Stimulated activated CD4-positive, alpha-beta T cell treated with anti-CD3 and anti-CD28 coated beads, Interleukin-2, amount 100 ng/mL, for 4 hours (primary cell): ENCODE data around the gene CNOT11.
"Not testable (repeated sequence)": the region's sequence is repeated elsewhere in the genome, so short reads cannot be mapped to it uniquely, and the experiment has no call there.

Experiments
- DNase-seq: peaks from one replicate; pipeline ENCODE4 v3.0.0-alpha.2; 2020; ENCODE audit warnings: low read depth

Gene CNOT11

DNA sequence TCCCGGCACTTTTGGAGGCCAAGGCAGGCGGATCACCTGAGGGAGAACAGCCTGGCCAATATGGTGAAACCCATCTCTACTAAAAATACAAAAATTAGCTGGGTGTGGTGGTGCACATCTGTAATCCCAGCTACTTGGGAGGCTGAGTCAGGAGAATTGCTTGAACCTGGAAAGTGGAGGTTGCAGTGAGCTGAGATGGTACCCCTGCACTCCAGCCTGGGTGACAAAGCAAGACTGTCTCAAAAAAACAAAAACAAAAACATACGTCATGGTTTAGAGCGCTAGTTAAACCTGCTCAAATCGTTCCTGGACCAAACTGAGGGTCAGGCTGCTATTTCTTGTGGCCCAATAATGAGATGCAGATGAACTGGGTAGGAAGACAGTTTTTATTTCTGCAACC lies 7.2 kb upstream of the CNOT11 start:
- not testable (repeated sequence) for DNase-seq

DNA sequence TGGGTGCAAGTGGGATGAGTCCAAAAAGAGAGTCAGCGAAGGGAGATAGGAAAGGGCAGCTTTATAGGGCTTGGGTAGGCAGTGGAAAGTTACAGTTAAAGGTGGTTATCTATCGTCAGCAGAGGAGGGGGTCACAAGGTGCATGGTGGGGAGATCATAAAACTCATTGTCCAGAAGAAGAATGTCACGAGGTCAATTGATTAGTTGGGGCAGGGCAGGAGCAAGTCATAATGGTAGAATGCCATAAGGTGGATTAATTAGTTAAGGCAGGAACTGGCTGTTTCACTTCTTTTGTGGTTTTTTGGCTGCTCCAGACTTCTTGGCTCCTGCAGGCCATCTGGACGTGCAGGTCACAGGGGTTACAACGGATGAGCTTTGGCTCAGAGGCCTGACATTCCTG lies 3.9 kb upstream of the CNOT11 start:
- DNase-seq, result not testable (repeated sequence)

DNA sequence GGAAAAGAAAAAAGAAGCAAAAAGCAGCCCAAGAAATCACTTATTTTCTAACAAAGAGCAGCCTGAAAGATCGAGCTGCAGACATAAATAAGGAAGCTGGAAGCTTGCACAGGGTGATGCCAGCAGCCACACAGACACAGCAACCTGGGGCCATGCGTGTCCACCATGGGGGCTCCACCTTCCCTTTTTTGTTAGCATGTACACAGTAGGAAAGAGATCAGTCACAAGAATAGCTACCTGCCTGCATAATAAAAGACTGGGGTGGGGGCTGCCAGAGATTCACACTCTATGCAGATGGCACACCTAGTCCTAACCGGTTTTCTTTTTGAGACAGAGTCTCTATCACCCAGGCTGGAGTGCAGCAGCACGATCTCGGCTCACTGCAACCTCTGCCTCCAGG lies 2.9 kb upstream of the CNOT11 start:
- DNase-seq, result no peak

DNA sequence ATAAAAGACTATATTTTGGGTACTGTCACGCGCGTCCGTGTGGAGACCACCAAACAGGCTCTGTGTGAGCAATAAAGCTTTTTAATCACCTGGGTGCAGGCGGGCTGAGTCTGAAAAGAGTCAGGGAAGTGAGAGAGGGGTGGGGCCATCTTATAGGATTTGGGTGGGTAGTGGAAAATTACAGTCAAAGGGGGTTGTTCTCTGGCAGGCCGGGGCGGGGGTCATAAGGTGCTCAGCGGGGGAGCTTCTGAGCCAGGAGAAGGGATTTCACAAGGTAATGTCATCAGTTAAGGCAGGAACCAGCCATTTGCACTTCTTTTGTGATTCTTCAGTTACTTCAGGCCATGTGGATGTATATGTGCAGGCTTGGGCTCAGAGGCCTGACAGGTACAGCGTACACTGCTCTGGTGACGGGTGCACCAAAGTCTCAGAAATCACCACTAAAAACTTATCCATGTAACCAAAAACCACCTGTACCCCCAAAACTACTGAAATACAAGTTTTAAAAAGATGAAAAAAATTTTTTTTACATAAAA lies 1.4 kb upstream of the CNOT11 start:
- not testable (repeated sequence) for DNase-seq

DNA sequence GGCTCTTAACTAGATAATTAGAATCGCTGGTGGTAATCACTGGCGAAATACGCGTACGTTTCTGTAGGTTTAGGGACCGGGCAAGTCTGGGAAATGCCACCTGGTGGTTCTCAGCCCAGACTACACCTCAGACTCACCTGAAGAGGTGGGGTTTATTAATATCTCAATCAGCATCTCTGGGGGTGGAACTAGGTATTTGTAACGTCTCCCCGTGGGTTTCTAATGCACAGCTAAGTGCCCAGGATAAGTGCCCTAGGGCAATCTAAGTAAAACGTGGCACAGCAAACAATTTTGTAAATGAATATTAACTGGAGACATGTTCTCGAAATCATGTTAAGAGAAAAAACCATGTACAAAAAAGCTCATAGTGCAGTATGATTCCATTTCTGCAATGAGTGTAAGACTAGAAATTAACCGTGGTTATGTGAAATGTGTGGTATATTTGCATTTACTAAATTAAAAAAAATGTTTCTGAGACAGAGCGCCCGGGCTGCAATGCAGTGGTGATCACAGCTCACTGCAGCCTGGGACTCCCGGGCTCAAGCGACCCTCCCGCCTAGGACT lies 760 bp upstream of the CNOT11 start:
- DNase-seq, result no peak

DNA sequence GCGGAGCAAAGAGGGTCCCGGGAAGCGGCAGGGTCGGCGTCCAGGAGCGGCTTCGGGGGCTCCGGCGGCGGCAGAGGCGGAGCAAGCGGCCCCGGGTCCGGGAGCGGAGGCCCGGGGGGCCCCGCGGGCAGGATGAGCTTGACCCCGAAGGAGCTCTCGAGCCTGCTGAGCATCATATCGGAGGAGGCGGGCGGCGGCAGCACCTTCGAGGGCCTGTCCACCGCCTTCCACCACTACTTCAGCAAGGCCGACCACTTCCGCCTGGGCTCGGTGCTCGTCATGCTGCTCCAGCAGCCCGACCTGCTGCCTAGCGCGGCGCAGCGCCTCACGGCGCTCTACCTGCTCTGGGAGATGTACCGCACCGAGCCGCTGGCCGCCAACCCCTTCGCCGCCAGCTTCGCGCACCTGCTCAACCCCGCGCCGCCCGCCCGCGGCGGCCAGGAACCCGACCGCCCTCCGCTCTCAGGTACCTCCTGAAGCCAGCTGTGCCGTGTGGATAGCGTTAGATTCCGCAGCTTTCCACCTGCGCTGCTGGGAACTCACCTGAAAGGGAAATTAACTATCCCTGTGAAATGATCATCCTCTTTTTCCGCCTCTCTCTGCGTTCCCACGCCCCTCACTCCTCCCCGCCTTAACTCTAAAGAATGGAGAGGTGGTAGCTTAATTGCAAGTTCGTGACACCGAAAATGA lies 472 bp downstream of the CNOT11 start:
- DNase-seq, result peak; percentile 56

DNA sequence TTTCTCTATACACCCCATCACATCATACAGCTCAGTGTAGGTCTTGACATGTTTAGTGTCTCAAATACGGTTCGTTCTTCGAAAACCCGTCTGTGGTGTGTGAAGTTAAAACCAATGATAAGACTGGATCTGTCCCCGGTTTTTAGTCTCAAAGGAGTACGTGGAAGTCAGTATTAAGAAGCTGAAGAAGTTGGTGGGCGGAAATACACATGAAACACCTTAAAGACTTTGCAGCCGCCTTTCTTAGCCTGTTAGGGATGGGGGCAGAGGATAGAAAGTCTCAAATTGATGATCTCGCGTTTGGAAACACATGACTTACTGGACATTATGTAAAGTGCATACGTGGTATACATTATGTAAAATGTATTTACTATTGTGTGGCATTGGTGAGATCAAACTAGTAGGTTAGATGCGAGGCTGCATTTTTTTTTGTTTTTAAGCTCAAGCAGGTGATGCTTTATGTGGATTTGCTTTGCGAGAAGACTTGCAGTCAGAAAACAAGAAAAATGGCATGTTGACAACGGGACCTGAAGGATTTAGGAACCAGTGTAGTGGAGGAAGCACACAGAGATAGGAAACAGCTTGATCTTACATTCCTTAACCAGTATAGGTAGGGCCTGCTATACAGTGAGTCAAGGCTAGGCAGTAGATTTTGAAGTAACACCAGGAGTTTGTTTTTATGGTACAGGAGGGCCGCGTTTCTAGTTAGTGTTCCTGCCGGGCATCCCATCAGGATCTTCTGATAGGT lies 1.2 kb downstream of the CNOT11 start:
- no peak for DNase-seq

DNA sequence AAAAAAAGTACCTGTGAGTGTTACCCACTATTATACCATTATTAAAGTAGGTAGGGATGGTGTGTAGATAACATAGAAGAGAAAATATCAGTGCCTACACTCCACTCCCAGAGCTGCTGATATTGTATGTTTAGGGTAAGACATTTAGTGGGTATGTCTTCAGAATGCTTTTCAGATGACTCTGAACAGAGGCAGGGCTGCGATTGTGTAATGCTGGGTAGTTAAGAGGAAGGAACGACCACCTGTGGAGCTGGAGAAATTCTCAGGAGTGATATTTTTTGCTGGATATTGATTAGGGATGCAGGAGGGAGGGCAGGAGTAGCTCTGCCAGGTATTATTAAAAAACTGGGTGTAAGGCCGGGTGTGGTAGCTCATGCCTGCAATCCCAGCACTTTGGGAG lies 2.8 kb downstream of the CNOT11 start:
- DNase-seq, result no peak

DNA sequence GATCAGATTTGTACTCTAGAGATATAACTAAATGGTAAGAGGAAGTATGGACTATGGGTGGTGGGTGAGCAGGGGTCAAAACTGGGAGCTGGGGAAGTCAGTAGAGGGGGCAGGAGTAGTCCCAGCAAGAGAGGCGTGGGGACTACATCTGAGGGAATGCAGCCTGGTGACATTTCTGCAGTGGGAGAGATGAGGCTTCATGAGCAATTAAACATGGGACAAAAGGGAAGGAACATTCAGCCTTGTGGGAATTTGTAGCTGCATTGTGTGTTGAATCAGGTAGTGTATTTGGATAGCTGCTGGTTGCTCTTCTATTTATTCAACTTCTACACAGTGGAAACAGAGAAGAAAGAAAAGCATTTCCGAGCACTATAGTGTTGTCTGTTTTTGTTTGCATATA lies 3.6 kb downstream of the CNOT11 start:
- DNase-seq, result no peak

DNA sequence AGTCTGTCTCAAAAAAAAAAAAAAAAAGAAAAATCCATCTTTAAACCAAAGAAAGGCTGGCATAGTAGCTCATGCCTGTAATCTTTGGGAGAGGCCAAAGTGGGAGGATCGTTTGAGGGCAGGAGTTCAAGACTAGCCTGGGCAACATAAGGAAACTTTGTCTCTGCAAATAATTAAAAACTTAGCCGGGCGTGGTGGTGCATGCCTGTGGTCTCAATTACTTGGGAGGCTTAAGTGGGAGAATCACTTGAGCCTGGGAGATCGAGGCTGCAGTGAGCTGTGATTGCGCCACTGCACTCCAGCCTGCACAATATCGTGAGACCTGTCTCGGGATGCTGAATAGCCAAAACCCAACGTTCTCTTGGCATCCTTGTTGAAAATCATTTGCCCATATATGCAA lies 6.1 kb downstream of the CNOT11 start:
- DNase-seq, result no peak

DNA sequence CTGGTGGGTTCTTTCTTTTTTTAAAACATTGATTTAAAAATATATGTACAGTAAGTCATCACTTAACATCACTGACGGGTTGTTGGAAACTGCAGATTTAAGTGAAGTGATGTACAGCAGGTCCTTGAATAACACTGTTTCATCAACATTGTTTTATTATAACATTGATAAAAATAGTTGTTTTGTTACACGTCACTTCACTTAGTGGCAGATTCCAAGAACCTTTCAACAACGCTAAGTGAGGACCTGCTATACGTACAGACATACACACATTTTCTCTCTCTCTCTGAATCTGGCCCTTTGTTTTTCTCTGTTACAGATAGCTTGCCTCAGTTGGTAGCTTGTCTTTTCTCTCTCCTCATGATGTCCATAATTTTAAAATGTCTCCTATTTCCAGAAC lies 9.5 kb downstream of the CNOT11 start:
- no peak for DNase-seq

DNA sequence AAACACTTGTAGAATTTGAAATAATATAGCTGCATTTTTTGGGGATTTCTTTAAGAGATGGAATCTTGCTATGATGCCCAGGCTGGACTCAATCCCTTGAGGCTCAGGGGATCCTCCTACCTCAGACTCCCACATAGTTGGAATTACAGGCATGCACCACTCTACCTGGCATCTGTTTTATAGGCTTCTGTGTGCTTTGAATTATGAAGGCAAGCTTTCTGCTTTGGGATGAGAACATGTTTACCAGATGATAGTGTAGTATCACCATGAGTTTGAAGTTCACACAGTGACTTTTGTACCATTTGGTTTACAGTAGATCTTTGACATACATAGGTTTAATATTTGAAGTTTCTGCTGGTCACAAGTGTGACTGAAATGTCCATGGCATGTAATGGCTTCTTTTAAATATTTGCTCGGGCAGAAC lies 10.7 kb downstream of the CNOT11 start:
- no peak for DNase-seq

DNA sequence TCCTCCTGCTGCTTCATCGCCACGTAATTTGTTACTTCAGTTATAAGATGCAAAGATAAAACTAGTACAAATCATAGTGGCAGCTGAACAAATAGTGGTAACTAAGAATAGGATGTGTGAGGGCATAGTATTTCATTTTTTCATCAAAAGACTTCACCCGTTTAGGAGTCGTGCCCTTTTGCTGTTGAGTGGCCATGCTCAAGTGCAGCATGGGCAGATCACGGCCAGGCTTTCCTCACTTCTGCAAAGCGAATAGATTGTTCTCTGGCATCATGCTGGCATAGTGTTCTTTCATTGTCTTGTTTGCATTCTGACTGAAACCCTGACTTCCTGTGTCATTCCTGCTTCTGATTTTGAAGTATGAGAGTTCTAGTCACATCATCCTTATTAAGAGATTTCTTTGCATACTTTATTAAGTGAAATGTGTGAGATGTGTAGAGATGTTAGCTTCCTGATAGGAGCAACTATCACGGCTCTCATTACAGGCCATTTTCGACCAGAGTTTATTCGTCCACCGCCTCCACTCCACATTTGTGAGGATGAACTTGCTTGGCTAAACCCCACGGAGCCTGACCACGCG lies 11.8 kb downstream of the CNOT11 start:
- DNase-seq, result no peak

DNA sequence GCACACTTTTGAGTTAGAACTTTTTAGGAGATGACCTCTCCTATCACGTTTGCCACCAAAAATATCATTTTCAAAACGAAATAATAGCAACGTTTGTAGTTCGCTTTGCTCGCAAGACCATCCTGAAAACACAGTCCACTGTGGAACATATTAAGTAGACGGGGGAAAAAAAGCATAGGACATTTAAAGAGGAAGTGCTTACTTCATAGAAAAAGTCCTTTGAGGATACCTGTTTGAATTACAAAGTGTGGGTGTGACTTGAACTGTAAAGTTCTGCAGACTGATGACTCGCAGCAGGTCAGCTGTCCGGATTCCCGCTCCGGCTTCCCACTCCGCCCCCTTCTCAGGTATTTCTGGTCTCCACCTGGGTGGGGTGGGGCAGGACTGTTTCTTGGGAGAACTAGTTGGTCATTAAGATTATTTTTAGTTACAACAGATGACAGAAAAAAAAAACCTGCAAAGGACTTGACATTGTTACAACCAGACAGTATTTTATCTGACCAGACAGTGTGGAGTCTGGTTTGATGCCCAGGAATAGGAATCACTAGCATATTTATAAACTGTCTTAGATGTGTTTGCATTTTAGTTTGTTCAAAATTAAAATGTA lies 13.3 kb downstream of the CNOT11 start:
- DNase-seq, result no peak

DNA sequence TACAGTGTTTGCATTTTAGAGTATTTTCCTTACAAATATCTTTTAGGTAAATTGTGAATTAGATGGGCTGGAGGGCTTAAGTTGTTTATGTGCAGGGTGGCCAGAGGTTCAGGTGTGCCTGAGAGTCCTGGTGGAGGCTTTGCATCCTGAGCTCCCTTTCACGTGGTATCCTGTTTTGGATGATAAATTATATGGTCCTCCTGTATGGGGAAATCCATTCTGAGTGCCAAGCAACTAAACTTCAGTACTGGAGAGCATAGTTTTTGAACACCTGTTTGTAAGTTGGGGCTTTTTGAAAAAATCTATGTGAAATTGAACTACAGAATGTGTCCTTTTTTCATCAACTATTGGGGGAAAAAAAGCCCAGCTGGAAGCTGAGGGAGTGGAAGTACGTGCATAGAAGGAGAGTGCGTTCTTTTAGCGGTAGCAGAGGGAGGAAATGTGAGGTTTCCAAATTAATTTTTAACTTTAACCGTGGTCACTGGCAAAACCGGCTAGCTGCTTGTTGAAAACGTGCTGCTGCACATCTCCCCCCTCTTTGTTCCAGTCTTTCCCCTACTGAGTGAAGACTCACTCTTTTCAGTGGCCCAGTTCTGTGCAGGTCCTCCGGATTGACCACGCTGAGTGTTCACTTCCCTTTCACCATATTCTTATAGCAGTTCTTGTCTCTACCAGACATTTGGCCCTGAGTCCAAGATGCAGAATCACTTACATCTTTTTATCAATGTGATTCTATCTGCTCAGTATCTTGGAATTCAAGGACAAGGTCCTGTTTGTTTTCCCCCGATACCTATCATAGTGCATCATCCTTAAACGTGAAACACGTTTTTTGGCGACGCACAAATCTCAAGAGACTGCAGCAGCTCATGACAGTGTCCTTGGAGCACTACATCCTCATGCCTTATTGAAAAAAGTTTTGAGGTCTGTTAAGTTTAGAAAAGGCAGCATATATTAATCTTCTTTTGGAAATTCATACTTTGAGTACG lies 15.3 kb downstream of the CNOT11 start:
- no peak for DNase-seq

DNA sequence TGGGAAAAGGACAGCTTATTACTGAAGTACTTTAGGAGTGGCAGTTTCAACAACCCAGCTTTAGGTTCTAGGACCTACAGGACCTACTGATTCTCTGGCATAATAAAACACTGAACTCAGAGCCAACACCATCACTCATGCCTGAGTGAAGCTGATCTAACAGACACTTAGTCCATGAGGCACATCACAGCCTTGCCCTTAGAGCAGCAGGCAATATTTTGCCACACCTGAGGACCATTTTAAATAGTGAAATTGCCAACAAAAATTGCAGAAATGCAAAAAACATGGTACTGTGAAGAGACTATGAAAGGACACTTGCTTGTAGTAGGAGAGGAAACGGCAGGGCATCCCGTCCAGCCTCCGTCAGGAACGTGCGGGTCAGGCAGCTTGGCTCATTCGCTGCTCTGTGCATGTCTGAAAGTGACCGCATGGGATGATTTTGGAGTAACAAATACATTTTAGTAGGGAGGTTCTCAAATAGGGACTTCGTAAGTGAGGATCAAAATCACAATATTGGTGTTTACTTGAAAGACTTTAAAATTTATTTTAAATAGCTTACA lies 18.1 kb downstream of the CNOT11 start:
- DNase-seq, result no peak

DNA sequence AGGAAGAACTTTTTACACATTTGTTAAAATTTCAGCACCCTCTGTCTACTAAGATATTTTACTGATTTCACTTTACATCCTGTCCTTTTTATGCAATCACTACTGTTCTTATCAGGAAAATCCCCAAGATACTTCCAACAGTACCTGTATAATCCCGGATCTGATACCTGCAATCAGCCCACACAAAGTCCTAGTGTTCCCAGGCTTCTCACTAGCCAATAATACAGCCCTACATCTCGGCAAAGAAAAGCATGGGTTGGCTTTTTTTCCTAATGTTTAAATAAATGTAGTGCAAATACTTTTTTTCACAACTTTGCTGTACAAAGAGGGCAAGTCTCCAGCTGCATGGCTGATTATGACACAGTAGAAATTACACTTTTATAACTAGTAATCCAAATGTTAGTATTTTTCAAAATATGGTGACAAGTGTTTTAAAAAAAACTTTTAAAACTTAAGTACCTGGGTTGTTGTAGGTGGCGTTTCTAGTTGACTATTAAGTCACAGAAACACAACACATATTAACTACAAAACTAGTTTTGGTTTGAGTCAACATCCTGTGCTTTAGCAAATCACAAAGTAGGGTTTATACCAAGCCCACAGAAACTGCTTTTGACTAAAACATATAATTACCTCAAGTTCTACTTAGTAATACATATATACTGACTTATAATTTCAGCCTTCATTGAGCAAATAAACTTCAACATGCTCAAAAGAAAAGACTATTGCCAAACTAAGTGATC lies 19.5 kb downstream of the CNOT11 start:
- DNase-seq, result no peak

DNA sequence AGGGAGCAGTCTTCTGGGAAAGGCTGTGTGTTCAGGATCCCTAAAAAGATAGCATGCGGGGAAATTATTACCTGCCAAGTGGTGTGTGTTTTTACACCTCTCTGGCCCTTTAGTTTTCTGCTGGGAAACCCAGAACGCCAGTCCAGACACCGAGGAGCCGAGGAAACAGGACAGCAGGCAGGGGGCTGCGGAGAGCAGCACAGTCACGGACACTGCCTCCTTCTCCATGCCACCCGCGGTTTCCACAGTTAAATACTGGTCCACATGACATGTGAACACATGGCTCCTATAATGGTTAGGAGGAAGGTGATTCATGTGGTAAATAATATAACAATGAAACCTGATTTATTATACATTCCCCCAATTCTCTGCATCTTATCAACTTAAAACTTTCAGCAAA lies 20.4 kb downstream of the CNOT11 start:
- DNase-seq, result no peak

DNA sequence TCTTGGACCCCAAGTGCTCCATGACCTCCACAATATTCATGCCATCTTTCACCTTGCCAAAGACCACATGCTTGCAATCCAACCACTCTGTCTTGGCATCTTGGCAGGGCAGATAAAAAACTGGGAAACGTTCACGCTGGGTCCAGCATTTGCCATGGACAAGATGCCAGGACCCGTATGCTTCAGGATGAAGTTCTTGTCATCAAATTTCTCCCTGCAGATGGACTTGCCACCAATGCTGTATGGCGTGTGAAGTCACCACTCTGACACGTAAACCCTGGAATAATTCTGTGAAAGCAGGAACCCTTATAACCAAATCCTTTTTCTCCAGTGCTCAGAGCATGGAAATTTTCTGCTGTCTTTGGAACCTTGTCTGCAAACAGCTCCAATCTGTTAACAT lies 21.5 kb downstream of the CNOT11 start:
- DNase-seq, result no peak

DNA sequence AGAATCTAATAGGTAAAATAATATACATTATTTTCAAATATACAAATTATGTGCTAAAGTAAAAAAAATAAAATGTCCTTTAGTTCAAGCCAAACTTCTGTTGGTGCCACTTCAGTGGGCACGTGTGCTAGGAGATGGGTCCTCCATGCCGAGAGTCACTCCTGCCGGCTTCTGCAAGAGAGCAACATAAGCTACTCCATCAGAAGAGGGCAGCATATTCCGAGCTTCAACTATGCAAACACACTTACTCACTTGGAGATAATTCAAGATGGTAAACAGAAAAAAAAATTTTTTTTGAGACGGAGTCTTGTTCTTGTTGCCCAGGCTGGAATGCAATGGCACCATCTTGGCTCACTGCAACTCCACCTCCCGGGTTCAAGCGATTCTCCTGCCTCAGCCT lies 24.4 kb downstream of the CNOT11 start:
- no peak for DNase-seq
